Measurements from ENCODE around the gene CDK5RAP1. TPM values are rescaled to one million over a fixed set of nuclear protein-coding genes. Genes with fewer than 3 reads are reported as not detected.

The CDK5RAP1 gene
- polyA plus RNA-seq, 2 of the 4 experiments (the other 2 are of a cell fraction), result 39.6 to 39.7 TPM

DNA sequence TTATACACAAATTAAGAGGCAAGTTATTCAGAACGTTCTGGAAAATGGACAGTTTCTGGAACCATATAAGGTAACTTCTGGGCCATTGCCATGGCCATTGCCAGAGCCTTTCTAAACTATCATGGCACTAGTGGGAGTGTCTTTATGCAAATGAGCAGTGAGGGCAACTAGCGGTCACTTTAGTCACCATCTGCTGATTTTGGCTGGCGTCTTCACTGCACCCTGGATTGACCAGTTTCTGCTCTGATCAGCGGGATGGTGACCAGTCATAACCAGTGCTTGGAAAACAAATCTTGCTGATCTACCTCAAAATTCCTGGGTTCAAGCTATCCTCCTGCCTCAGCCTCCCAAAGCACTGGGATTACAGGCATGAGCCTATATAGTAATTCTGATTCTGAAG lies 49.5 kb upstream of the CDK5RAP1 start (continued):
- TF ChIP-seq REST (IDR thresholded peaks at IDR 0.05) (no peak), JUNB (IDR thresholded peaks at IDR 0.05) (no peak), ZSCAN20 (CRISPR knock-in tag; IDR thresholded peaks at IDR 0.05) (no peak), EP300 (IDR thresholded peaks at IDR 0.05) (no peak), RAD21 (conservative IDR thresholded peaks at IDR 0.05 in 1 of 2, IDR thresholded peaks at IDR 0.05 in 1 of 2) (no peak), SMC3 (IDR thresholded peaks at IDR 0.05) (no peak), CTCF (IDR thresholded peaks at IDR 0.05) (no peak), POLR2AphosphoS2 (conservative IDR thresholded peaks at IDR 0.05; ENCODE audit: low read length) (no peak), EHMT2 (IDR thresholded peaks at IDR 0.05; ENCODE audit: low read depth) (no peak)

DNA sequence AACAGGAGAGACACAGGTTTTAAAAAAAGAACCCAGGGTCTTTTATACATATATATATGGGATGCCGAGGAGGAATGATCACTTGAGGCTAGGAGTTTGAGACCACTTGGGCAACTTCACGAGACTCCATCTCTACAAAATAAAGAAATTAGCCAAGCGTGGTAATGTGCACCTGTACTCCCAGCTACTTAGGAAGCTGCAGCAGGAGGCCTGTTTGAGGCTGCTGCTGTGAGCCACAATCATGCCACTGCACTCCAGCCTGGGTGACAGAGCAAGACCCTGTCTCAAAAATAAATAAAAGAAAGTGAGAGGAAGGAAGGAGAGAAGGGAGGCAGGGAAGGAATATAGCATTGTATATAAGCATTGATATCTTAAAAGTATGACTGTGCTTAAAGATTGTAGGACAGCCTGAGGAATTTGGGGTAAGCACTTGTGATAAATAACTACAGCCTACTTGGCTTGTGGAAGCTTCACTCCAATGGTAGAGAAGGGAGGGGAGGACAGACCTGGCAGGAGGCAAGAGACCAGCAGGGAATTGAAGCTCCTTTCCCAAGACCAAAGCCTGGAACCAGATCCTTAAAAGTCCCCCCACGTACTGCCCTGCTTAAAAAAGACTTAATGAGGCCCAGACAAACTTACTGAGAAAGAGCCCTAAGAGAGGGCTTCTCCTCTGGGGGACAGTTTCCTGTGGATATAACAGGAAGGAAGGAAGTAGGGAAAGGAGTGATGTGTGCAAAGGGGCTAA lies 44.7 kb upstream of the CDK5RAP1 start:
- H3K9me3 ChIP-seq, result peaks cover 6% of the 10 kb centered on the region; the same call in 1 of the 3 replicates
- DNase-seq (ENCODE audit: low read depth in 1 of 2, low spot score in 1 of 2) (no peak), ATAC-seq (no peak), FAIRE-seq (no peak)
- CTCF ChIA-PET, result interaction anchor here (0.8 to 2.7 kb wide), 7 partner anchors 8 to 239 kb away, joined by 3 to 11 read pairs (median 3); no protein-coding TSS in a partner anchor
- POLR2A ChIA-PET, result interaction anchor here (0.7 kb wide), 1 partner anchor 44 kb away, joined by 6 read pairs; the partner anchor contains the start of gene CBFA2T2
- no peak overlapping the region for H3K27ac ChIP-seq
- peaks cover 5% of the 10 kb centered on the region; the same call in 2 of the 3 replicates for H3K4me1 ChIP-seq
- 71% methylated on average over 4 of the region's 4 CpGs for WGBS (ENCODE audit: missing lambda C conversion rate)
- no peak overlapping the region for H3K4me2 ChIP-seq
- TF ChIP-seq PHF8 (IDR thresholded peaks at IDR 0.05; ENCODE audit: borderline replicate concordance, low read depth), result no peak
- TF ChIP-seq, protein P1, sequence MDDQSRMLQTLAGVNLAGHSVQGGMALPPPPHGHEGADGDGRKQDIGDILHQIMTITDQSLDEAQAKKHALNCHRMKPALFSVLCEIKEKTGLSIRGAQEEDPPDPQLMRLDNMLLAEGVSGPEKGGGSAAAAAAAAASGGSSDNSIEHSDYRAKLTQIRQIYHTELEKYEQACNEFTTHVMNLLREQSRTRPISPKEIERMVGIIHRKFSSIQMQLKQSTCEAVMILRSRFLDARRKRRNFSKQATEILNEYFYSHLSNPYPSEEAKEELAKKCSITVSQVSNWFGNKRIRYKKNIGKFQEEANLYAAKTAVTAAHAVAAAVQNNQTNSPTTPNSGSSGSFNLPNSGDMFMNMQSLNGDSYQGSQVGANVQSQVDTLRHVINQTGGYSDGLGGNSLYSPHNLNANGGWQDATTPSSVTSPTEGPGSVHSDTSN (IDR thresholded peaks at IDR 0.05), result no peak
- TF ChIP-seq, protein P2, sequence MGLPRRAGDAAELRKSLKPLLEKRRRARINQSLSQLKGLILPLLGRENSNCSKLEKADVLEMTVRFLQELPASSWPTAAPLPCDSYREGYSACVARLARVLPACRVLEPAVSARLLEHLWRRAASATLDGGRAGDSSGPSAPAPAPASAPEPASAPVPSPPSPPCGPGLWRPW (IDR thresholded peaks at IDR 0.05), result no peak
- no peak for TF ChIP-seq HMGXB4 (CRISPR knock-in tag; IDR thresholded peaks at IDR 0.05; ENCODE audit: borderline replicate concordance)
- no peak for TF ChIP-seq RFX5 (IDR thresholded peaks at IDR 0.05)
- TF ChIP-seq POLR2AphosphoS2 (conservative IDR thresholded peaks at IDR 0.05; ENCODE audit: low read length), result no peak
- no peak for TF ChIP-seq EP300 (IDR thresholded peaks at IDR 0.05)
- no peak for TF ChIP-seq KDM1A (IDR thresholded peaks at IDR 0.05; ENCODE audit: low read depth)
- no peak for TF ChIP-seq BHLHE40 (IDR thresholded peaks at IDR 0.05; ENCODE audit: low read depth, low read length)
- TF ChIP-seq MYC (IDR thresholded peaks at IDR 0.05; ENCODE audit: borderline replicate concordance, low read length), result no peak
- no peak for TF ChIP-seq POLR2A (IDR thresholded peaks at IDR 0.05; ENCODE audit: low read length)
- TF ChIP-seq KDM5A (IDR thresholded peaks at IDR 0.05), result no peak
- TF ChIP-seq ESRRA (IDR thresholded peaks at IDR 0.05; ENCODE audit: borderline replicate concordance, low read length), result no peak
- H3K4me3 ChIP-seq, result no peak overlapping the region
